HG02610 (cell line): ENCODE measurements around the gene GPR119.
"Not testable (repeated sequence)": the region's sequence is repeated elsewhere in the genome, so short reads cannot be mapped to it uniquely, and the experiment has no call there.

Experiments
- ATAC-seq: cut with Tn5 transposase; IDR thresholded peaks from one replicate; pipeline ENCODE4 v1.9.1; 2021; ENCODE audit warnings: mild to moderate bottlenecking, moderate library complexity; ENCODE audit not compliant: unreplicated experiment

The GPR119 gene

GRCh38 chrX:130339408-130340222 lies 45.9 kb downstream of the GPR119 start, which contains the start of gene SLC25A14:
Gene SLC25A14 (plus strand): TSS chrX:130339919. CDS start chrX:130340279, 360 bp downstream.
- peak; percentile 97 for ATAC-seq

- ATAC-seq, result not testable (repeated sequence)
Measured at GRCh38 chrX:130338869-130339268, 46.6 kb downstream of the GPR119 start.

GRCh38 chrX:130336531-130336930 lies 48.9 kb downstream of the GPR119 start:
- no peak for ATAC-seq
